Gastrocnemius medialis (tissue), 4 donors: Measurements from ENCODE around the gene METTL22. TPM values are rescaled to one million over a fixed set of nuclear protein-coding genes. Genes with fewer than 3 reads are reported as not detected.

Source experiments
- ATAC-seq, 2 donors: fragments of 150-250 bp; one replicate each; pipeline ENCODE4 v1.9.1; 2016
- DNase-seq, 2 donors: peaks; one replicate each; pipeline ENCODE4 v3.0.0-alpha.2; 2019
- H3K27ac ChIP-seq, 4 donors: fragments of 200-600 bp; sonication (generic); 1 replicate in 1 of 4; 2 replicates in 3 of 4; pipeline ENCODE4 v1.5.1; 2016 to 2018; ENCODE audit warnings: mild to moderate bottlenecking in 2 of 4, moderate library complexity in 1 of 4
- H3K27me3 ChIP-seq, 3 donors: fragments of 200-600 bp; sonication (generic) in 2 of 3; 1 replicate in 1 of 3; 2 replicates in 2 of 3; pipeline versions ENCODE4 v1.5.1 to v1.6.0; 2016 to 2019; ENCODE audit warnings: mild to moderate bottlenecking in 1 of 3, moderate library complexity in 1 of 3
- H3K36me3 ChIP-seq, 2 donors: fragments of 200-600 bp; sonication (generic) in 1 of 2; one replicate each; pipeline ENCODE4 v1.5.1; 2017 to 2018
- H3K4me1 ChIP-seq, 2 donors: fragments of 200-600 bp; sonication (generic) in 1 of 2; one replicate each; pipeline ENCODE4 v1.5.1; 2016 to 2017; ENCODE audit warnings: mild to moderate bottlenecking in 2 of 2
- H3K4me3 ChIP-seq, 4 donors: fragments of 200-600 bp; sonication (generic) in 3 of 4; 1 replicate in 1 of 4; 2 replicates in 3 of 4; pipeline ENCODE4 v1.5.1; 2016 to 2019; ENCODE audit warnings: mild to moderate bottlenecking in 2 of 4
- H3K9me3 ChIP-seq, 3 donors: fragments of 200-600 bp; sonication (generic) in 2 of 3; 1 replicate in 1 of 3; 2 replicates in 2 of 3; pipeline ENCODE4 v1.5.1; 2016 to 2019
- CTCF ChIP-seq, 5 experiments: fragments of 450-650 bp in 3 of 5; fragments of 200-600 bp in 2 of 5; sonication (generic) in 2 of 5; IDR thresholded peaks in 4 of 5; conservative IDR thresholded peaks in 1 of 5; 1 replicate in 4 of 5; 2 replicates in 1 of 5; pipeline ENCODE4 v1.5.1; 2016 to 2019; ENCODE audit warnings: antibody characterized with exemption in 5 of 5, mild to moderate bottlenecking in 3 of 5, moderate library complexity in 3 of 5
- POLR2A ChIP-seq, 2 donors: fragments of 450-650 bp; IDR thresholded peaks; one replicate each; pipeline ENCODE4 v1.6.1; 2017; ENCODE audit warnings: antibody characterized with exemption in 2 of 2, mild to moderate bottlenecking in 2 of 2, moderate library complexity in 2 of 2
- in situ Hi-C, 4 donors: fragments of 200-750 bp; cut with MboI; loops; one replicate each; pipeline versions ENCODE4 v1.15.0 to v1.8.0; 2017; ENCODE audit warnings: low sequenced_read_pairs in 4 of 4
- intact Hi-C: fragments of 100-400 bp; cut with DNase I; formaldehyde crosslinking; loops from one replicate; pipeline ENCODE4 v1.15.1; 2023; ENCODE audit warnings: low total_unique reads
- total RNA-seq, 4 donors: library from RNA; depleted of rRNA; stranded (reverse); fragments of >200 nt; gene quantifications; one replicate each; pipeline versions ENCODE4 v1.1.0 to v1.2.3, GENCODE V29; 2016

Gene METTL22
- total RNA-seq, 4 donors from 2014 or later, result 28.8 to 71.5 (median 51.5) TPM

- intact Hi-C loops, result no loop called here
- Histone ChIP-seq H3K27ac (no peak overlapping the region), H3K9me3 (no peaks in the 10 kb centered on the region), H3K4me3 (no peak overlapping the region), H3K4me1 (peaks cover 0 to 3% of the 10 kb centered on the region in 2 donors), H3K36me3 (peaks cover 0 to 88% of the 10 kb centered on the region in 2 donors), H3K27me3 (no peaks in the 10 kb centered on the region)
- TF ChIP-seq CTCF (IDR thresholded peaks at IDR 0.05 in 4 of 5, conservative IDR thresholded peaks at IDR 0.05 in 1 of 5) (no peak), POLR2A (IDR thresholded peaks at IDR 0.05) (no peak)
- DNase-seq (no peak), ATAC-seq (no peak)
- in situ Hi-C loops, result no loop called here
Measured at GRCh38 chr16:8631373-8631772, 9.9 kb downstream of the METTL22 start.

GRCh38 chr16:8631818-8632465, 10.4 kb downstream of the METTL22 start:
- peak overlapping the region in 1 of 4 donors; percentile 10 for H3K27ac ChIP-seq
- no peaks in the 10 kb centered on the region for H3K27me3 ChIP-seq
- ATAC-seq (no peak), DNase-seq (no peak)
- intact Hi-C loops, result no loop called here
- peaks cover 0 to 3% of the 10 kb centered on the region in 2 donors for H3K4me1 ChIP-seq
- no peak overlapping the region for H3K4me3 ChIP-seq
- in situ Hi-C loops, result no loop called here
- TF ChIP-seq CTCF (IDR thresholded peaks at IDR 0.05 in 4 of 5, conservative IDR thresholded peaks at IDR 0.05 in 1 of 5) (no peak), POLR2A (IDR thresholded peaks at IDR 0.05) (no peak)
- no peaks in the 10 kb centered on the region for H3K9me3 ChIP-seq
- H3K36me3 ChIP-seq, result peaks cover 0 to 89% of the 10 kb centered on the region in 2 donors

- H3K36me3 ChIP-seq, result peaks cover 0 to 89% of the 10 kb centered on the region in 2 donors
- DNase-seq (peak in 1 of 2 donors; percentile 34), ATAC-seq (peak in 1 of 2 donors; percentile 39)
- H3K27ac ChIP-seq, result peak overlapping the region in 1 of 4 donors; percentile 14
- intact Hi-C loops (no loop called here), in situ Hi-C loops (no loop called here)
- TF ChIP-seq CTCF (IDR thresholded peaks at IDR 0.05 in 4 of 5, conservative IDR thresholded peaks at IDR 0.05 in 1 of 5), result no peak
- no peak for TF ChIP-seq POLR2A (IDR thresholded peaks at IDR 0.05)
- peaks cover 0 to 3% of the 10 kb centered on the region in 2 donors for H3K4me1 ChIP-seq
- no peak overlapping the region for H3K4me3 ChIP-seq
- H3K9me3 ChIP-seq, result no peaks in the 10 kb centered on the region
- H3K27me3 ChIP-seq, result no peaks in the 10 kb centered on the region
Measured at GRCh38 chr16:8632675-8633182, 11.2 kb downstream of the METTL22 start.

- ATAC-seq, result no peak
- intact Hi-C loops, result no loop called here
Measured at GRCh38 chr16:8634991-8635736, 13.7 kb downstream of the METTL22 start.

More at GRCh38 chr16:8634991-8635736, 13.7 kb downstream of the METTL22 start:
- Histone ChIP-seq H3K9me3 (no peaks in the 10 kb centered on the region), H3K36me3 (peaks cover 0 to 87% of the 10 kb centered on the region in 2 donors), H3K27ac (no peak overlapping the region), H3K4me3 (no peak overlapping the region), H3K27me3 (no peaks in the 10 kb centered on the region), H3K4me1 (peaks cover 0 to 3% of the 10 kb centered on the region in 2 donors)
- no peak for TF ChIP-seq POLR2A (IDR thresholded peaks at IDR 0.05)
- no peak for TF ChIP-seq CTCF (IDR thresholded peaks at IDR 0.05 in 4 of 5, conservative IDR thresholded peaks at IDR 0.05 in 1 of 5)
- in situ Hi-C loops, result no loop called here
- no peak for DNase-seq
